Measurements from ENCODE around the gene TLE3.

DNA sequence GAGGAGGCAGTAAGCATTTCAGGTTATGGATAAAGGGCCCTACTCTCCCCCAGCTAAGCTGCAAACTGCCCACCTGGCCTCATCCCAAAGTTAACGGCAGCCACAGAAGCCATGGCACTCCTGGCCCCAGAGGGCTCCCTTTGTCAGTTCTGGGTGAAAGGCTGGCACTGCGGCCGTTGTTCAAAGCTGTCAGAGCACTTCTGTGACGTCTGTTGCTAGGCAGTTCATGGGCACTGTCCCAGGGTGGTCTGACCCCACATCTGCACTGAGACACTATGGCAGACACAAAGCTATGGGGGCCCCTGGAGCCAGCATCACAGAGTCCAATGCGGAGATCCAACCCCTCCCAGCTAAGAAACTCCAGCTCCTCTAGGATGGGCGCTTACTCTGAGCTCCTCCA, 30.0 kb downstream of the TLE3 start:
- TF ChIP-seq, protein P1, sequence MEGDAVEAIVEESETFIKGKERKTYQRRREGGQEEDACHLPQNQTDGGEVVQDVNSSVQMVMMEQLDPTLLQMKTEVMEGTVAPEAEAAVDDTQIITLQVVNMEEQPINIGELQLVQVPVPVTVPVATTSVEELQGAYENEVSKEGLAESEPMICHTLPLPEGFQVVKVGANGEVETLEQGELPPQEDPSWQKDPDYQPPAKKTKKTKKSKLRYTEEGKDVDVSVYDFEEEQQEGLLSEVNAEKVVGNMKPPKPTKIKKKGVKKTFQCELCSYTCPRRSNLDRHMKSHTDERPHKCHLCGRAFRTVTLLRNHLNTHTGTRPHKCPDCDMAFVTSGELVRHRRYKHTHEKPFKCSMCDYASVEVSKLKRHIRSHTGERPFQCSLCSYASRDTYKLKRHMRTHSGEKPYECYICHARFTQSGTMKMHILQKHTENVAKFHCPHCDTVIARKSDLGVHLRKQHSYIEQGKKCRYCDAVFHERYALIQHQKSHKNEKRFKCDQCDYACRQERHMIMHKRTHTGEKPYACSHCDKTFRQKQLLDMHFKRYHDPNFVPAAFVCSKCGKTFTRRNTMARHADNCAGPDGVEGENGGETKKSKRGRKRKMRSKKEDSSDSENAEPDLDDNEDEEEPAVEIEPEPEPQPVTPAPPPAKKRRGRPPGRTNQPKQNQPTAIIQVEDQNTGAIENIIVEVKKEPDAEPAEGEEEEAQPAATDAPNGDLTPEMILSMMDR (IDR thresholded peaks at IDR 0.05), result no peak
- no peak for TF ChIP-seq POLR2A (IDR thresholded peaks at IDR 0.05)
